A549 (cell line): ENCODE measurements around the gene ABCB9. TPM values are rescaled to one million over a fixed set of nuclear protein-coding genes. Genes with fewer than 3 reads are reported as not detected.

Source experiments
- ATAC-seq, 2 experiments: fragments of 200-7000 bp in 1 of 2; fragments of >200 bp in 1 of 2; cut with Nextera tagmentation in 1 of 2; cut with Tn5 transposase in 1 of 2; 3 replicates each; pipeline versions ENCODE4 v1.8.0 to v1.9.1; 2018 to 2020; ENCODE audit warnings: mild to moderate bottlenecking in 1 of 2, moderate library complexity in 1 of 2
- CTCF ChIA-PET: fragments of 300-600 bp; sonication (Branson Sonifier 250); formaldehyde crosslinking; extraction: SDS; loops from one replicate; lab custom pipeline; 2021; ENCODE audit warnings: antibody characterized with exemption, inconsistent platforms; lab: Yijun Ruan, JAX
- POLR2A ChIA-PET: fragments of 350-600 bp; formaldehyde crosslinking; extraction: SDS; loops from one replicate; lab custom pipeline; 2021; ENCODE audit warnings: antibody characterized with exemption, inconsistent platforms; lab: Yijun Ruan, JAX
- DNase-seq, 2 experiments: peaks; one replicate each; pipeline versions ENCODE4 v3.0.0 to v3.0.0-alpha.2; 2011 to 2016; ENCODE audit warnings: low read depth in 1 of 2, low spot score in 1 of 2
- FAIRE-seq: peaks from 2 replicates; lab custom pipeline; 2011; peaks lifted over from hg19 to GRCh38; lab: Jason Lieb, UNC
- H3K27ac ChIP-seq, 2 experiments: fragments of >200 bp; sonication (Bioruptor Twin); formaldehyde crosslinking; 3 replicates each; pipeline ENCODE4 v1.5.1; 2016 to 2017
- H3K4me1 ChIP-seq: fragments of >200 bp; sonication (Bioruptor Twin); formaldehyde crosslinking; 3 replicates; pipeline ENCODE4 v1.6.1; 2016
- H3K4me2 ChIP-seq: fragments of >200 bp; sonication (Bioruptor Twin); formaldehyde crosslinking; 3 replicates; pipeline ENCODE4 v1.6.1; 2016
- H3K4me3 ChIP-seq: fragments of >200 bp; sonication (Bioruptor Twin); formaldehyde crosslinking; 3 replicates; pipeline ENCODE4 v1.5.1; 2016
- H3K9me3 ChIP-seq: fragments of >200 bp; sonication (Bioruptor Twin); formaldehyde crosslinking; 3 replicates; pipeline ENCODE4 v1.6.1; 2016
- BCL3 ChIP-seq: fragments of >200 bp; sonication (Bioruptor Twin); formaldehyde crosslinking; IDR thresholded peaks from 3 replicates; pipeline ENCODE4 v1.6.1; 2016
- CEBPB ChIP-seq, 2 experiments: fragments of >200 bp in 1 of 2; sonication (Bioruptor Twin) in 1 of 2; formaldehyde crosslinking in 1 of 2; IDR thresholded peaks; 2 replicates each; pipeline ENCODE4 v1.6.1; 2012 to 2016
- ELK1 ChIP-seq: fragments of 150-350 bp; IDR thresholded peaks from 2 replicates; pipeline ENCODE4 v1.6.1; 2014; ENCODE audit warnings: low read depth, mild to moderate bottlenecking, low read length
- ESRRA ChIP-seq: fragments of 150-350 bp; IDR thresholded peaks from 2 replicates; pipeline ENCODE4 v1.6.1; 2014; ENCODE audit warnings: mild to moderate bottlenecking, low read length, borderline replicate concordance
- FOSL2 ChIP-seq, 2 experiments: fragments of 450-650 bp in 1 of 2; fragments of >200 bp in 1 of 2; sonication (Bioruptor Twin) in 1 of 2; formaldehyde crosslinking; IDR thresholded peaks; 2 replicates each; pipeline versions ENCODE4 v1.5.0 to v1.6.1; 2016 to 2020; ENCODE audit warnings: mild to moderate bottlenecking in 1 of 2, moderate library complexity in 1 of 2
- FOXS1 ChIP-seq: fragments of 250-450 bp; sonication (Bioruptor Pico); IDR thresholded peaks from 2 replicates; pipeline ENCODE4 v1.5.0; 2020; ENCODE audit warnings: mild to moderate bottlenecking, moderate library complexity
- GATA3 ChIP-seq: IDR thresholded peaks from 2 replicates; pipeline ENCODE4 v1.6.1; 2012; ENCODE audit warnings: borderline replicate concordance
- HES2 ChIP-seq: fragments of >200 bp; sonication (Bioruptor Twin); formaldehyde crosslinking; IDR thresholded peaks from 2 replicates; pipeline ENCODE4 v1.6.1; 2016
- HMGXB4 ChIP-seq: fragments of 250-450 bp; sonication (Bioruptor Pico); IDR thresholded peaks from 2 replicates; pipeline ENCODE4 v1.5.0; 2021; ENCODE audit warnings: mild to moderate bottlenecking, moderate library complexity, borderline replicate concordance
- HOXB13 ChIP-seq: fragments of 250-450 bp; sonication (Bioruptor Pico); IDR thresholded peaks from 2 replicates; pipeline ENCODE4 v1.5.0; 2020; ENCODE audit warnings: low read depth, mild to moderate bottlenecking, moderate library complexity
- HOXB5 ChIP-seq: fragments of 250-450 bp; sonication (Bioruptor Pico); IDR thresholded peaks from 2 replicates; pipeline ENCODE4 v1.5.0; 2020; ENCODE audit warnings: mild to moderate bottlenecking, moderate library complexity
- JUNB ChIP-seq: fragments of >200 bp; sonication (Bioruptor Twin); formaldehyde crosslinking; IDR thresholded peaks from 2 replicates; pipeline ENCODE4 v1.6.1; 2016
- KDM1A ChIP-seq: fragments of 200-600 bp; sonication (generic); IDR thresholded peaks from 2 replicates; pipeline ENCODE4 v1.6.1; 2016; ENCODE audit warnings: low read depth, mild to moderate bottlenecking
- MAX ChIP-seq: IDR thresholded peaks from 2 replicates; pipeline ENCODE4 v1.6.1; 2012
- MYC ChIP-seq: IDR thresholded peaks from 2 replicates; pipeline ENCODE4 v1.6.1; 2012; ENCODE audit warnings: mild to moderate bottlenecking, inconsistent platforms, low read length, improper control_type of control experiment, borderline replicate concordance
- NPAS2 ChIP-seq: fragments of 250-450 bp; sonication (Bioruptor Pico); IDR thresholded peaks from 2 replicates; pipeline ENCODE4 v1.8.0; 2022; ENCODE audit warnings: mild to moderate bottlenecking, moderate library complexity, borderline replicate concordance
- PHF8 ChIP-seq: fragments of 200-600 bp; sonication (generic); IDR thresholded peaks from 2 replicates; pipeline ENCODE4 v1.6.1; 2016; ENCODE audit warnings: low read depth, mild to moderate bottlenecking, antibody characterized with exemption, moderate library complexity, borderline replicate concordance
- RCOR1 ChIP-seq: fragments of 150-350 bp; IDR thresholded peaks from 2 replicates; pipeline ENCODE4 v1.6.1; 2014; ENCODE audit warnings: antibody characterized with exemption, low read length, low read depth
- RFX5 ChIP-seq: fragments of 450-650 bp; IDR thresholded peaks from 2 replicates; pipeline ENCODE4 v1.7.1; 2014; ENCODE audit warnings: antibody characterized with exemption, mild to moderate bottlenecking, moderate library complexity
- RNF2 ChIP-seq: fragments of 200-600 bp; sonication (generic); IDR thresholded peaks from 2 replicates; pipeline ENCODE4 v1.6.1; 2016; ENCODE audit warnings: low read depth, mild to moderate bottlenecking, antibody characterized with exemption, moderate library complexity, borderline replicate concordance
- SMC3 ChIP-seq: fragments of >200 bp; sonication (Bioruptor Twin); formaldehyde crosslinking; IDR thresholded peaks from 3 replicates; pipeline ENCODE4 v1.6.1; 2018; ENCODE audit warnings: inconsistent platforms
- SREBF2 ChIP-seq: fragments of 450-650 bp; IDR thresholded peaks from 2 replicates; pipeline ENCODE4 v1.6.1; 2014; ENCODE audit warnings: mild to moderate bottlenecking, moderate library complexity
- WGBS: methylation state at CpG from one replicate; pipeline ENCODE4 v1.1.6; 2017; ENCODE audit errors: missing lambda C conversion rate; 5-methylcytosine and 5-hydroxymethylcytosine counted together
- polyA plus RNA-seq, 4 experiments: library from polyadenylated mRNA; depleted of rRNA in 3 of 4; stranded (reverse); fragments of >200 nt; fragmentation: RNase III in 1 of 4; extraction: RNeasy Plus Mini Kit Qiagen cat#74134 plus additional on column Dnase treatment in 1 of 4; gene quantifications; 2 replicates in 3 of 4; 3 replicates in 1 of 4; pipeline ENCODE4 v1.2.3, GENCODE V29; 2011 to 2017

ABCB9 gene
- polyA plus RNA-seq, 2 of the 4 experiments (the other 2 are of a cell fraction) = 2.7 to 5.0 TPM

GRCh38 chr12:122891661-122892525 is 74.4 kb downstream of the ABCB9 start:
- peaks cover 76% of the 10 kb centered on the region for H3K4me1 ChIP-seq
- DNase-seq = peak in 1 of 2 experiments; percentile 52
- TF ChIP-seq SMC3 (no peak), RFX5 (no peak), JUNB (0 out of 2 replicates have a peak, but pooled peaks have one; percentile 14), HMGXB4 (CRISPR knock-in tag) (no peak), NPAS2 (no peak), HES2 (no peak), RCOR1 (no peak), GATA3 (no peak), CEBPB (IDR thresholded peaks at IDR 0.05) (peak; percentile 36 to 40; a peak in 1 of 4 replicates), HOXB5 (no peak), BCL3 (no peak), FOSL2 (IDR thresholded peaks at IDR 0.05) (no peak), FOSL2 (CRISPR knock-in tag; IDR thresholded peaks at IDR 0.05) (peak; percentile 40; the same call in 1 of the 2 replicates)
- peak overlapping the region; percentile 78 for H3K4me2 ChIP-seq
- CTCF ChIA-PET = interaction anchor here (0.7 to 8.0 kb wide), 13 partner anchors 9 to 346 kb away, joined by 3 to 51 read pairs (median 5); partner anchors contain the start of gene OGFOD2
- H3K27ac ChIP-seq = peak overlapping the region; percentile 41 to 72
- ATAC-seq = peak in 1 of 2 experiments; percentile 7; a peak in 1 of 6 replicates
- POLR2A ChIA-PET = interaction anchor here (0.6 kb wide), 3 partner anchors 11 to 66 kb away, joined by 3 to 5 read pairs (median 3); no protein-coding TSS in a partner anchor
- no peak for FAIRE-seq
- WGBS = 35% methylated on average over 10 of the region's 10 CpGs
- H3K9me3 ChIP-seq = no peaks in the 10 kb centered on the region
- H3K4me3 ChIP-seq = no peak overlapping the region

- CTCF ChIA-PET = interaction anchor here (1.2 to 8.0 kb wide), 7 partner anchors 9 to 61 kb away, joined by 3 to 51 read pairs (median 6); no protein-coding TSS in a partner anchor
- H3K4me1 ChIP-seq = peaks cover 88% of the 10 kb centered on the region
- no peak overlapping the region for H3K4me3 ChIP-seq
- TF ChIP-seq FOSL2 (IDR thresholded peaks at IDR 0.05) (no peak), FOSL2 (CRISPR knock-in tag; IDR thresholded peaks at IDR 0.05) (no peak), PHF8 (no peak), KDM1A (no peak), ESRRA (no peak), RNF2 (no peak), SREBF2 (no peak), MYC (no peak), HES2 (no peak), MAX (no peak), HOXB13 (CRISPR knock-in tag) (no peak), ELK1 (no peak), FOXS1 (CRISPR knock-in tag) (no peak)
- FAIRE-seq (no peak), DNase-seq (no peak), ATAC-seq (no peak)
- POLR2A ChIA-PET = no interaction called here
- H3K4me2 ChIP-seq = no peak overlapping the region
- peak overlapping the region in 1 of 2 experiments; percentile 25; a peak in 1 of 6 replicates for H3K27ac ChIP-seq
- no peaks in the 10 kb centered on the region for H3K9me3 ChIP-seq
- 91% methylated on average over 13 of the region's 13 CpGs for WGBS
Measured at GRCh38 chr12:122889761-122890520, 76.3 kb downstream of the ABCB9 start.
